ENCODE results near the gene MMP24OS. TPM values are rescaled to one million over a fixed set of nuclear protein-coding genes. Genes with fewer than 3 reads are reported as not detected.
A peak's percentile ranks its signal among the peaks of the same experiment; 100 is the strongest.

The MMP24OS gene
- total RNA-seq, 1 experiment from 2014 or later: 18.5 TPM

DNA sequence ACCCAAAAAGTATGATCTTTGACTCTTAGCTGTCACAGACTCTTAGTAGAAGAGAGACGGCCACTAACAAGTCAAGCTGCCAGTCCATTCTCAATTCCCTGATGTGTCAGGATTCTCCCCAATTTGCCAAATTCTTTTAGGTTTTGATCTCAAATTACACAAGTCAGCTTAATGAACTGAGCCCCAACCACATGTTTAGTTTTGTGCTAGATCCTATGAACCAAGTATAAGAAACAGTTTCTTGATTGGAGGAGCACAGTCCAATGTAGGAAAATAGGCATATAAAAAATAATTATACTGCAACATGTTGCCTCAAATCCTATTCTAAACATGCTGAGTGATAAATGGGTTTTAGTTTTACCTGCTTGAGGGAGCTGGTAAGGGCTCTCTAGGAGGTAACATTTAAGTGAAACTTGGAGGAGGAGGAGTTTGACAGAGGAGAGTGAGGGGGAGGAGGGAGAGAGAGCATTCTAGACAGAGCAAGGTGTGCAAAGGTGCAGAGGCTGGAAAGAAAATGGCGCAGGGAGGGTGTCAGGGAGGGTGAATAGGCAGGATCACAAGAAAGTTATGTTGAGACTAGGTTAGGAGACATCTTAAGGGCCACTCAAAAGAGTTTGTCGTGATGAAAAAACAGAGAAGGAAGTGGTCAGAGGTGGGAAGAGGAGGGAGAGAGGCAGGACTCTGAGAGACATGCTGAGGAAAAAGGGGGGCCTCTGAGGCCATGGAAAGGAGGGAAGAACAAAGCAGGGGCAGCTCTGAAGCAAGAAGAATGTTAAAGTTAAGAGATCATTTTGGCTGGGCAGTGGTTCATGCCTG lies 37.1 kb upstream of the MMP24OS start:
- Histone ChIP-seq H3K27me3 (replicated peaks) (no peaks in the 10 kb centered on the region), H3K4me3 (no peak overlapping the region), H3K4me1 (replicated peaks) (peaks cover 85% of the 10 kb centered on the region), H3K9me3 (replicated peaks) (no peaks in the 10 kb centered on the region), H3K27ac (peak overlapping the region; percentile 32), H3K36me3 (no peaks in the 10 kb centered on the region)
- DNase-seq (ENCODE audit: low read depth in 1 of 2, low spot score in 2 of 2): no peak

DNA sequence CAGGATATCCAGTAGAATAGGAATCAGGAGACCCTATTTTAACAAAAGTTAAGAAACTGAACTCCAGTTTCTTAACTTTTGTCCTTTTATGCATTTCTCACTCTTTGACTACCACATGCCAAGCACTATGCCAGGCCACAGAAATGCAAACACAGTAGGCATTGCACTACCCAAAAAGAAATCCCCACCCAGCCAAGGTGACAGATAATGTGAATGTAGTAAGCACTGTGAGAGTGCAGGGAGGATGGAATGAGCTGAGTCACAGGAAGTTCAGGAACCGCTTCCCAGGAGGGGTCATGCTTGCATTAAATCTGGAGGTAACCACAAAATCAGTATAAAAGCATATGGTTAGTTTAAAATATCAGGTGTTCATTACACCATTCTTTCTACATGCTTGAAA lies 34.4 kb upstream of the MMP24OS start:
- peak; percentile 85 to 88 for DNase-seq (ENCODE audit: low read depth in 1 of 2, low spot score in 2 of 2)
- Histone ChIP-seq H3K4me3 (no peak overlapping the region), H3K4me1 (replicated peaks) (peaks cover 77% of the 10 kb centered on the region), H3K27ac (peak overlapping the region; percentile 81), H3K36me3 (no peaks in the 10 kb centered on the region), H3K27me3 (replicated peaks) (no peaks in the 10 kb centered on the region), H3K9me3 (replicated peaks) (no peaks in the 10 kb centered on the region)

GRCh38 chr20:35311822-35312221 lies 33.9 kb upstream of the MMP24OS start:
- H3K9me3 ChIP-seq (replicated peaks): no peaks in the 10 kb centered on the region
- no peaks in the 10 kb centered on the region for H3K36me3 ChIP-seq
- peaks cover 82% of the 10 kb centered on the region for H3K4me1 ChIP-seq (replicated peaks)
- H3K27ac ChIP-seq: peak overlapping the region; percentile 81
- no peaks in the 10 kb centered on the region for H3K27me3 ChIP-seq (replicated peaks)
- H3K4me3 ChIP-seq: no peak overlapping the region
- no peak for DNase-seq (ENCODE audit: low read depth in 1 of 2, low spot score in 2 of 2)

GRCh38 chr20:35311409-35311808 lies 33.5 kb upstream of the MMP24OS start:
- peak; percentile 31 to 76 for DNase-seq (ENCODE audit: low read depth in 1 of 2, low spot score in 2 of 2)
- H3K36me3 ChIP-seq: no peaks in the 10 kb centered on the region
- no peak overlapping the region for H3K4me3 ChIP-seq
- H3K27me3 ChIP-seq (replicated peaks): no peaks in the 10 kb centered on the region
- H3K4me1 ChIP-seq (replicated peaks): peaks cover 84% of the 10 kb centered on the region
- H3K27ac ChIP-seq: peak overlapping the region; percentile 81
- H3K9me3 ChIP-seq (replicated peaks): no peaks in the 10 kb centered on the region

- Histone ChIP-seq H3K4me3 (no peak overlapping the region), H3K36me3 (peaks cover 9% of the 10 kb centered on the region; the same call in 1 of the 2 replicates), H3K27me3 (replicated peaks) (no peaks in the 10 kb centered on the region), H3K9me3 (replicated peaks) (no peaks in the 10 kb centered on the region), H3K27ac (peak overlapping the region; percentile 84), H3K4me1 (replicated peaks) (peaks cover 84% of the 10 kb centered on the region)
- peak; percentile 69 to 72 for DNase-seq (ENCODE audit: low read depth in 1 of 2, low spot score in 2 of 2)
These were observed 30.0 kb upstream of the MMP24OS start for GRCh38 chr20:35307666-35308653.

GRCh38 chr20:35306931-35307517 lies 29.1 kb upstream of the MMP24OS start:
- Histone ChIP-seq H3K36me3 (peaks cover 9% of the 10 kb centered on the region; the same call in 1 of the 2 replicates), H3K27me3 (replicated peaks) (no peaks in the 10 kb centered on the region), H3K9me3 (replicated peaks) (no peaks in the 10 kb centered on the region), H3K27ac (peak overlapping the region; percentile 84), H3K4me1 (replicated peaks) (peaks cover 84% of the 10 kb centered on the region), H3K4me3 (no peak overlapping the region)
- DNase-seq (ENCODE audit: low read depth in 1 of 2, low spot score in 2 of 2): peak; percentile 71 to 83

- Histone ChIP-seq H3K27ac (peak overlapping the region; percentile 84), H3K27me3 (replicated peaks) (no peaks in the 10 kb centered on the region), H3K4me1 (replicated peaks) (peaks cover 74% of the 10 kb centered on the region), H3K36me3 (peaks cover 9% of the 10 kb centered on the region; the same call in 1 of the 2 replicates), H3K4me3 (no peak overlapping the region), H3K9me3 (replicated peaks) (no peaks in the 10 kb centered on the region)
- peak; percentile 97 to 98 for DNase-seq (ENCODE audit: low read depth in 1 of 2, low spot score in 2 of 2)
These were observed 28.0 kb upstream of the MMP24OS start for GRCh38 chr20:35305682-35306556.

GRCh38 chr20:35304956-35305355 lies 27.0 kb upstream of the MMP24OS start:
- Histone ChIP-seq H3K27ac (peak overlapping the region; percentile 84), H3K9me3 (replicated peaks) (no peaks in the 10 kb centered on the region), H3K27me3 (replicated peaks) (no peaks in the 10 kb centered on the region), H3K4me3 (no peak overlapping the region), H3K4me1 (replicated peaks) (peaks cover 73% of the 10 kb centered on the region), H3K36me3 (peaks cover 9% of the 10 kb centered on the region; the same call in 1 of the 2 replicates)
- no peak for DNase-seq (ENCODE audit: low read depth in 1 of 2, low spot score in 2 of 2)

- no peaks in the 10 kb centered on the region for H3K27me3 ChIP-seq (replicated peaks)
- no peaks in the 10 kb centered on the region for H3K9me3 ChIP-seq (replicated peaks)
- H3K36me3 ChIP-seq: peaks cover 9% of the 10 kb centered on the region; the same call in 1 of the 2 replicates
- H3K4me1 ChIP-seq (replicated peaks): peaks cover 71% of the 10 kb centered on the region
- H3K27ac ChIP-seq: peak overlapping the region; percentile 84; the same call in 1 of the 2 replicates
- no peak overlapping the region for H3K4me3 ChIP-seq
- DNase-seq (ENCODE audit: low read depth in 1 of 2, low spot score in 2 of 2): peak; percentile 84 to 88
These were observed 26.0 kb upstream of the MMP24OS start for GRCh38 chr20:35303735-35304491.

DNA sequence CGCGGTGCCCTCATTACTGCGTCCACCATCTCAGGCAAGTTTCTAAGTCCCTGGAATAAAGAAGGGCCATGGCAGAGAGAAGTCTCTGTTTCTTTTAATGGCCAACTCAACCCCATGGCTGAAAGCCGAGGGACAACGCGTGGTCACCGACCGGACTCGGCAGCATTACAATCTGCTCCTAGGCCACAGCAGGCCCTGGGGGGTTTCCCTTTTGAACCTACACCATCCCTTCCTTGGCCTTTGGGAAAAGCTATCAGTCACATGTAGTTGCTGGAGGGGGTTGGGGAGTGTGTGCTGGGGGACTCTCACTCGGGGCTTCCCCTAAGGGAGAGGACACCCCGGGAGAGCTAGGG lies 25.4 kb upstream of the MMP24OS start:
- DNase-seq (ENCODE audit: low read depth in 1 of 2, low spot score in 2 of 2): no peak
- Histone ChIP-seq H3K9me3 (replicated peaks) (no peaks in the 10 kb centered on the region), H3K27me3 (replicated peaks) (no peaks in the 10 kb centered on the region), H3K4me1 (replicated peaks) (peaks cover 65% of the 10 kb centered on the region), H3K27ac (peak overlapping the region; percentile 10; the same call in 1 of the 2 replicates), H3K36me3 (peaks cover 9% of the 10 kb centered on the region; the same call in 1 of the 2 replicates), H3K4me3 (no peak overlapping the region)

GRCh38 chr20:35302421-35303335 lies 24.8 kb upstream of the MMP24OS start:
- Histone ChIP-seq H3K9me3 (replicated peaks) (no peaks in the 10 kb centered on the region), H3K27me3 (replicated peaks) (no peaks in the 10 kb centered on the region), H3K4me3 (no peak overlapping the region), H3K27ac (peak overlapping the region; percentile 10; the same call in 1 of the 2 replicates), H3K36me3 (peaks cover 9% of the 10 kb centered on the region; the same call in 1 of the 2 replicates), H3K4me1 (replicated peaks) (peaks cover 58% of the 10 kb centered on the region)
- DNase-seq (ENCODE audit: low read depth in 1 of 2, low spot score in 2 of 2): peak in 1 of 2 experiments; percentile 61

Measured in SJSA1 (cell line).